Osteocyte (in vitro differentiated cells): Measurements from ENCODE around the gene CFAP46. TPM values are rescaled to one million over a fixed set of nuclear protein-coding genes. Genes with fewer than 3 reads are reported as not detected.
A peak's percentile ranks its signal among the peaks of the same experiment; 100 is the strongest.

Experiments
- DNase-seq: peaks from one replicate; pipeline ENCODE4 v3.0.0; 2021; ENCODE audit warnings: mixed read lengths; ENCODE audit not compliant: unreplicated experiment; ENCODE audit errors: extremely low spot score
- H3K27ac Mint-ChIP-seq: one replicate; pipeline ENCODE4 v1.8.0; 2021; ENCODE audit warnings: mild to moderate bottlenecking, mixed read lengths; ENCODE audit not compliant: unreplicated experiment
- H3K27me3 Mint-ChIP-seq: one replicate; pipeline ENCODE4 v1.8.0; 2021; ENCODE audit warnings: mixed read lengths; ENCODE audit not compliant: unreplicated experiment
- H3K36me3 Mint-ChIP-seq: one replicate; pipeline ENCODE4 v1.8.0; 2021; ENCODE audit warnings: mixed read lengths; ENCODE audit not compliant: unreplicated experiment
- H3K4me1 Mint-ChIP-seq: one replicate; pipeline ENCODE4 v1.8.0; 2021; ENCODE audit warnings: mixed read lengths; ENCODE audit not compliant: unreplicated experiment
- H3K4me3 Mint-ChIP-seq: one replicate; pipeline ENCODE4 v1.8.0; 2021; ENCODE audit warnings: mild to moderate bottlenecking, moderate library complexity, mixed read lengths; ENCODE audit not compliant: unreplicated experiment
- H3K9me3 Mint-ChIP-seq: one replicate; pipeline ENCODE4 v1.8.0; 2021; ENCODE audit warnings: mixed read lengths; ENCODE audit not compliant: unreplicated experiment
- CTCF ChIP-seq: fragments of 200-600 bp; sonication (generic); IDR thresholded peaks from 2 replicates; pipeline ENCODE4 v1.5.0; 2021; ENCODE audit warnings: antibody characterized with exemption, mild to moderate bottlenecking, moderate library complexity
- total RNA-seq: library from RNA; stranded (reverse); gene quantifications from 2 replicates; pipeline ENCODE4 v1.2.1, GENCODE V29; 2021

The CFAP46 gene
- total RNA-seq, 1 donor from 2014 or later, result 0.56 TPM

GRCh38 chr10:132941640-132942051 is 724 bp downstream of the CFAP46 start:
- Mint-ChIP-seq H3K27ac (no peak overlapping the region), H3K4me1 (peaks cover 2% of the 10 kb centered on the region), H3K36me3 (no peaks in the 10 kb centered on the region), H3K9me3 (no peaks in the 10 kb centered on the region), H3K4me3 (peak overlapping the region; percentile 51), H3K27me3 (peaks cover 10% of the 10 kb centered on the region)
- DNase-seq, result no peak
- TF ChIP-seq CTCF, result no peak

- H3K36me3 Mint-ChIP-seq, result no peaks in the 10 kb centered on the region
- no peak overlapping the region for H3K4me3 Mint-ChIP-seq
- peaks cover 10% of the 10 kb centered on the region for H3K27me3 Mint-ChIP-seq
- TF ChIP-seq CTCF, result no peak
- peaks cover 2% of the 10 kb centered on the region for H3K4me1 Mint-ChIP-seq
- no peak for DNase-seq
- no peaks in the 10 kb centered on the region for H3K9me3 Mint-ChIP-seq
- no peak overlapping the region for H3K27ac Mint-ChIP-seq
Measured at GRCh38 chr10:132940791-132941465, 1.4 kb downstream of the CFAP46 start.

DNA sequence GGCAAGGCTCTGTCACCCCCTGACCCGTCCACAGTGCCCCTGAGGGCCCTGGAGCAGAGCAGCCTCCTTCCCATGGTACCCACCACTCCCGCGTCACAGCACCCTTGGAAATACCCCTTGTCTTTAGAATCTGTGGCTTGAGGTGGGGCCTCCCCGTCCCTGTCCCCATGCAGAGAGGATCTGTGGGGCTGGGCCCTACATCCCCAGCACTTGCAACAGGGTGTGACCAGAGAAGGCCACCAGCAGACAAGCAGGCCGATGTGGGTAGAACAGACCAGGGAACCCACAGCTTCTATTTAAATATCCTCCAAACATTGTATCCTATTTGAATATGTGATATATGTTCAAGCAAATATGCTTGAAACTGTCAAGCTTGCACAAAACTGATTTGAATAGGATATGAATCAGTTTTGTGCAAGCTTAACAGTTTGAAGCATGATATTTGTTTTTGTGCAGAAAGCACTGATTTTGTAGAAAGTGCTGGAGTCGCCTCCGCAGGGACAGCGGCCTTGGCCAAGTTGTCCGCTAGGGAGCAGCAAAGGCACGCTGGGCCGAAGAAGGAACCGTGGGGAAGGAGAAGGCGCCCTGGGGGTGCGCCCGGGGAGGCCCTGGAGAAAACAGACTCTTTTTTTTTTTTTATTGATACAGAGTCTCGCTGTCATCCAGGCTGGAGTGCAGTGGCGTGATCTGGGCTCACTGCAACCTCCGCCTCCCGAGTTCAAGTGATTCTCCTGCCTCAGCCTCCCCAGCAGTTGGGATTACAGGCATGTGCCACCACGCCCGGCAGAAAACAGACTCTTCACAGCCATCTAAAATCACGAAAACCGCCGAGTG is 2.2 kb downstream of the CFAP46 start:
- peaks cover 2% of the 10 kb centered on the region for H3K4me1 Mint-ChIP-seq
- H3K27ac Mint-ChIP-seq, result no peak overlapping the region
- H3K36me3 Mint-ChIP-seq, result no peaks in the 10 kb centered on the region
- H3K27me3 Mint-ChIP-seq, result peaks cover 10% of the 10 kb centered on the region
- no peaks in the 10 kb centered on the region for H3K9me3 Mint-ChIP-seq
- TF ChIP-seq CTCF, result peak; percentile 69
- DNase-seq, result no peak
- H3K4me3 Mint-ChIP-seq, result no peak overlapping the region

DNA sequence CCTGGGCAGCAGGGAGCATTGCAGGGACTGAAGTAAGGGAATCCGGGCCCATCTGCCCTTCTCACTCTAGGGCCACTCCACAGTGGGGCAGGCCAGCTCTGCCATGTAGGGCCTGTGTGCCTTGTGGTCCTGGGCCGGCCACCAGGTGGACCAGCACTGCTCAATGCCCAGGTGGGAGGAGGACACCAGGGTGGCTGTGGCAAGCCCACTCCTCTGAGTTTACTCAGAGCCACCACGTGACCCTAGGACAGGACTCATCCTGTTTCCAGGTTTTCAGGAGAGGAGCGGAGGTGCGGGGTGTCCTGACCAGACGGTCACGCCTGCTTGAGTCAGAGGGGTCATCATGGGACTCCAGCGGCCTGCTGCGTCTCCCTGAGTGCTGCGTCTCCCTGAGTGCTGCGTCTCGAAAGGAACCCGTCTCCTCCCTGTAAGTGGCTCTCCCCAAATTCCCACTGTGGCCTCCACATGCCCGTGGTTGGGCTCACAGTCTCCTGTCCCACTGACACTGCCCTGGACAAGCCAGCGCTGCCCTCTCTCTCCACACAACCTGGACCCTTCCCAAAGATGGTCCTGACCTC is 2.9 kb downstream of the CFAP46 start:
- Mint-ChIP-seq H3K36me3 (no peaks in the 10 kb centered on the region), H3K4me3 (no peak overlapping the region), H3K4me1 (peaks cover 2% of the 10 kb centered on the region), H3K27me3 (peaks cover 4% of the 10 kb centered on the region), H3K27ac (no peak overlapping the region), H3K9me3 (no peaks in the 10 kb centered on the region)
- TF ChIP-seq CTCF, result no peak
- DNase-seq, result no peak
